HG02763 (cell line): ENCODE data around the gene CAMK2G.
"Not testable (repeated sequence)": the region's sequence is repeated elsewhere in the genome, so short reads cannot be mapped to it uniquely, and the experiment has no call there.

Experiments used
- ATAC-seq: cut with Tn5 transposase; IDR thresholded peaks from one replicate; pipeline ENCODE4 v1.9.1; 2021; ENCODE audit warnings: mild to moderate bottlenecking, moderate library complexity; ENCODE audit not compliant: unreplicated experiment

CAMK2G gene

GRCh38 chr10:73905256-73906020 is 31.1 kb upstream of the CAMK2G start:
- no peak for ATAC-seq

- no peak for ATAC-seq
Observed at GRCh38 chr10:73902351-73902750, 28.0 kb upstream of the CAMK2G start.

GRCh38 chr10:73901261-73901660 is 26.9 kb upstream of the CAMK2G start:
- ATAC-seq: no peak

- no peak for ATAC-seq
Observed at GRCh38 chr10:73900064-73900463, 25.7 kb upstream of the CAMK2G start.

GRCh38 chr10:73899423-73899822 is 25.1 kb upstream of the CAMK2G start:
- ATAC-seq: no peak

GRCh38 chr10:73898730-73899410 is 24.5 kb upstream of the CAMK2G start:
- ATAC-seq: no peak

- ATAC-seq: no peak
Observed at GRCh38 chr10:73897693-73898092, 23.3 kb upstream of the CAMK2G start.

- not testable (repeated sequence) for ATAC-seq
Observed at GRCh38 chr10:73895381-73895780, 21.0 kb upstream of the CAMK2G start.

GRCh38 chr10:73894245-73894971 is 20.1 kb upstream of the CAMK2G start:
- ATAC-seq: no peak

GRCh38 chr10:73893426-73893825 is 19.1 kb upstream of the CAMK2G start:
- ATAC-seq: no peak

GRCh38 chr10:73892310-73893030 is 18.1 kb upstream of the CAMK2G start:
- ATAC-seq: no peak

- ATAC-seq: no peak
Observed at GRCh38 chr10:73891540-73891939, 17.2 kb upstream of the CAMK2G start.

- ATAC-seq: not testable (repeated sequence)
Observed at GRCh38 chr10:73890830-73891229, 16.5 kb upstream of the CAMK2G start.

- no peak for ATAC-seq
Observed at GRCh38 chr10:73890261-73890660, 15.9 kb upstream of the CAMK2G start.

- ATAC-seq: not testable (repeated sequence)
Observed at GRCh38 chr10:73889416-73889815, 15.1 kb upstream of the CAMK2G start.

- no peak for ATAC-seq
Observed at GRCh38 chr10:73889014-73889413, 14.7 kb upstream of the CAMK2G start.

GRCh38 chr10:73888514-73888913 is 14.2 kb upstream of the CAMK2G start:
- ATAC-seq: no peak

GRCh38 chr10:73887294-73888039 is 13.1 kb upstream of the CAMK2G start:
- no peak for ATAC-seq

- no peak for ATAC-seq
Observed at GRCh38 chr10:73886661-73887293, 12.4 kb upstream of the CAMK2G start.

- no peak for ATAC-seq
Observed at GRCh38 chr10:73886085-73886529, 11.8 kb upstream of the CAMK2G start.
